GM19239 (cell line): Measurements from ENCODE around the gene FIZ1.

ENCODE experiments used
- DNase-seq: peaks from one replicate; pipeline ENCODE4 v3.0.0; 2011; ENCODE audit warnings: low spot score; ENCODE audit not compliant: insufficient read length
- FAIRE-seq: peaks from 2 replicates; lab custom pipeline; 2011; peaks lifted over from hg19 to GRCh38; lab: Jason Lieb, UNC

FIZ1 gene

DNA sequence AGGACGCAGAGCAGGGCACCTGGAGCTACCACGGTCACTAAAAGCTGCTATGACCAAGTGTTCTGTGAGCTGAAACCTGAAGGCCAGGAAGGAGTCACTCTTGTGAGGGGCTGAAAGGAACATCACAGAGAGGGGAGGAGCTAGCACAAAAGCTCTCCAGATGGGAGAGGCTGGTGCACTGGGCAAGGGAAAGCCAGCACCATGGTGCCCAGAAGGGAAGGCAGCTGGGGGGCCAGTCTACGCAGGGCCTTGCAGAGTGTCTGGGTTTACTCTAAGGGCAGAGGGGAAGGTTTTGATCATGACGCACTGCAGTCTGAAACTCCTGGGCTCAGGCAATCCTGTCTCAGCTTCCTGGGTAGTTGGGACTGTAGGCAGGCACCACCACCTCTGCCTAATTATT lies 37.4 kb upstream of the FIZ1 start:
- FAIRE-seq = no peak
- DNase-seq = no peak

DNA sequence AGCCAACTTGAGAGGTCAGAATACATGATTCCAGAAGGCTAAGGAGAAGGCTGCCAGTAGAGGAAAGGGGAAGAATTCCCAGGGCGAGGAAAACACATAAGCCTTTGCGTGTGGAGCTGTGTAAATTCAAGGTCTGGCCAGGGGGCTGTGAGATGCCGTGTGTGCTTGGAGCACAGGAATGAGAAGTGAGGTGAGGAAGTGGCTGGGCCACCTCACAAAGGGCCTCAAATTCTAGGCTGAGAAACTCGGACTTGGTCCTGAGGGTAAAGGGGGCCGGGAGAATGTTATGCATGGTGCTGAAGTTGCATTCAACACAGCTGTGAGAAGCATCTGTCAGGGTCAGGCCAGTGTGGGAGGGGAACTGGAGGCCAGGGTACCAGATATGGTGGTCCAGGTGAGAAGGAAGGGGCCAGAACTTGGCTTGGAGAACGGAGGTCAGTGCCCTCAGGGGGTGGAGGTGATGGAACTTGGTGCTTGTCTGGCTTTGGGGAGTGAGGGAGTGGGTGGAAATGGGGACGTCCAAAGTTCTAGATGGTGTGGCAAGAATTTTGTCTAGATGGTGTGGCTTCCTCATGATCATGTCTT lies 36.6 kb upstream of the FIZ1 start:
- FAIRE-seq (no peak), DNase-seq (no peak)

DNA sequence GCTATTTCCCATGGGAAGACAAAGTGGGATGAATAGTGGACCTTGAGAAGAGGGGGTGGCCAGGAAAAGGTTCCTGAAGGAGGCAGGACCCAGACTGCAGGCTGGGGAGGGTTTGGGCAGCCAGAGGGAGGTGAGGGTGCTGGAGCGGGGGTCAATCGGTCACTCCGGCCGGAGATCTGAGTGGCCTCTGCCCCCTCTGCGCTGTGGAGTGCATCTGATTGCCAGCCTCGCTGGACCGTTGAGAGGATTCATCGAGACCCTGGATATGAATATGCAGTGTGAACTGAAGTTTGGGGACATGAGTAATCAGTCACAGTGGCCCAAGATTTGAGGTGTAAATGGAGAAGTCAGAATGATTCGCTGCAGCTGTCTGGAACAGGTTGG lies 36.0 kb upstream of the FIZ1 start:
- FAIRE-seq (no peak), DNase-seq (no peak)

DNA sequence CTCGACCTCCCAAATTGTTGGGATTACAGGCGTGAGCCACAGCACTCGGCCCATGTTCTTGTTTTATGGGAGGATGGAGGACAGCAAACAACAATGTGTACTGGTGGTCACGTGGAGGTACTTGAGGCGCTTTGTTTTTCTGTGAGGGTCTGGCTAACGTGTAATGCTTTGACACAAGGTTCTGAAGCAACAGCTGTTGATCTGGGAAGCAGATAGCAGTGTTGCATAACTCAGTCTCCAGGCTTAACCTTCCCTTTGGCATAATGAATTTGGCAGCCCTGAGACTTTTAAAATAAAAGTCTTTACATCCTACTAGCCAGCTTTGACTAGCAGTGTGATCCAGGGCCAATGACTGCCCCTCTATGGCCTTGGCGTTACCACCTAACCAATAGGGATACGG lies 34.5 kb upstream of the FIZ1 start:
- FAIRE-seq (no peak), DNase-seq (no peak)

DNA sequence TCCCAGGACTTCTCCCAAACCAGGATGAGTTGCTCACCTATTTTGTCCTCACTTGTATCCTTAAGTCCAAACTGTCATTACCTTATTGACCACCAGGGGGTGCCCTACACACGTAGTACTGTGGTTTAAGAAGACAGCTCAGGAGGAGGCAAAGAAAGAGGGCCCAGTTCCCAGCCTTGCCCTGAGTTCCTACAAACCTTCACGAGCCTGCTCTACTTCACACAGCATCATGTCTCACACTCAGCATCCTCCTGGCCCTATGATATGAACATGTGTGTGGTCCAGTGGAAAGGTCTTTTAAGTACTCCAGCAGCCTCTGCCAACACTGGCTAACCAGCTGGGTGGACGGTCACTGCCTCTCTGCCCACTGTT lies 33.1 kb upstream of the FIZ1 start:
- FAIRE-seq (peak; percentile 84), DNase-seq (no peak)

DNA sequence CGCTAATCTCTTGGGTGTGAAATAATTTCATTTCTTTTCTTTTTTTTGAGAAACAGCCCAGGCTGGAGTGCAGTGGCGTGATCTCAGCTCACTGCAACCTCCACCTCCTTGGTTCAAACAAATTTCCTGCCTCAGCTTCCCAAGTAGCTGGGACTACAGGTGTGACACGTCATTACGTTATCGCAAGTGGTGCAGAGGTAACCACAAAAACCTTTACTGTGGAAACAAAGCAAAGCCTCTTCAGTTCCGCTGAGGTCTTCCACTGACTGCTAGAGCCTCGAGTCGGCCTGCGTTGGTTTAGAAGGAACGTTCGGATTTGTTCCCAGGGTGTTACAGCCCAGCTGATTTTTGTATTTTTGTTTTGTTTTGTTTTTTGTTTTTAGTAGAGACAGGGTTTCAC lies 27.0 kb upstream of the FIZ1 start:
- DNase-seq = no peak
- no peak for FAIRE-seq

DNA sequence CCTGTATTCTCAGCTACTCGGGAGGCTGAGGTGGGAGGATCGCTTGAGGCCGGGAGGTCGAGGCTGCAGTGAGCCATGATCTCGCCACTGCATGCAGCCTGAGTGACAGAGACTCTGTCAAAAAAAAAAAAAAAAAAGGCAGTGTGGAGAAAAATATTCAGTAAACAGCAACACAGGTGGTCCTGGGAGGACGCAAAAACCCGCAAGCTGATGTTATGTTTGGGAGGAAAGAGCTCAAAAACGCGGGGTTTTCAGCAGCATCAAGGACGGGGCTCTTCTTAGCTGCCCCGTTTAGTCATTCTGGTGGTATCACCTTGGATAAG lies 25.6 kb upstream of the FIZ1 start:
- no peak for FAIRE-seq
- no peak for DNase-seq

DNA sequence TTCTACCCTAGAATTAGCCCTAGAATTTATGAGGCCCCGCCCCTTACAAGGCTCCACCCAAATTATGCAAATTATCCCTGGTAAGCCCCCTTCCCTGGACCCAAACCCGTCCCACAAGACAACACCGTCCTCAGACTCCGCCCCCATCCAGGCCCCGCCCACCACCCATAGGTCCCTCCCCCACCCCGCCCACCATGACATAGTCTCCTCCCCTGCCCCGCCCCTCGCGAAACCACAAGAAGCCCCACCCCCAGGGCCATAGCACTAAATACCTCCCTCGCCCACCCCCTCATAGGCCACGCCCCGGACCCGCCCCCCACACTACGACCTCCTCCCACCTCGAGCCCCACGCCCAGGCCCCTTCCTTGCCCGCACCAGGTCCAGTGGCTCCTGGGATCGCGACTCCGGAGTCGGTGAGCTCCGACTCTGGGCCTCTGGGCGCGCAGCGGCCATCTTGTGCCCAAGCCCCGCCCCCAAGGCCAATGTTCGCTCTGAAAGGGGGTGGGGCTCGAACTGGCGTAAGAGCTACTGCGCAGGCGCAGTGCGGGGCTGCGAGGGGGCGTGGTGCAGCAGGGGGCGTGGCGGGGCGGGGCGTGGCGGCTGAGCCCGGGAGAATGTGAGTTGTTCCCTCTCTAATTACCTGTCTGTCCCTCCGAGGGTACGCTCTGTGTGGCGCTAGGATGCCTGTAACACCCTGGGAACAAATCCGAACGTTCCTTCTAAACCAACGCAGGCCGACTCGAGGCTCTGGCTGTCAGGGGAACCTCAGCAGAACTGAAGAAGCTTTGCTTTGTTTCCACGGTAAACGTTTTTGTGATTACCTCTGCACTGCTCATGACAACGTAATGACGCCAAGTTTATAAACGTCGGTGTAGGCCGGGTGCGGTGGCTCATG lies 25.0 kb upstream of the FIZ1 start, which contains the start of gene ZNF784:
Gene ZNF784 (minus strand): TSS at position 458 of the 895 bp plus-strand sequence. CDS start 5 bp downstream, at position 453.
- FAIRE-seq = peak; percentile 98
- DNase-seq = peak; percentile 93

DNA sequence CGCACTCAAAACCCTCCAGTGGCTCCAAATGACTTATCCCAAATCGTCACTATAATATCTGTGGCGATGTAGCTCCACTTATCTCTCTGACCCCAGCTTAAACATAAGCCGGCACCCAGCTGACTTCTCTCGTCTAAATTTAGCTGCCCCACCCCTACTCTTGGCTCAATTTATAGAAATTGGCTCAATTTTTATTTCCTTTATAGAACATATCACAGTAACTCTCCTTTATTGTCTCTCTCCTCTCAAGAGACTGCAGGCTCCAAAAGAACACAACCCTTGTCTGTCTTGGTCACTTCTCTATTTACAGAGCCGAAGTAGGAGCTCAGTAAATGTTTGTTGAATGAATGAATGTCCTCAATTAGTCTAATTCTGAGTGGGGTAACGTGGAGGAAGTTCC lies 24.2 kb upstream of the FIZ1 start:
- FAIRE-seq (no peak), DNase-seq (no peak)

DNA sequence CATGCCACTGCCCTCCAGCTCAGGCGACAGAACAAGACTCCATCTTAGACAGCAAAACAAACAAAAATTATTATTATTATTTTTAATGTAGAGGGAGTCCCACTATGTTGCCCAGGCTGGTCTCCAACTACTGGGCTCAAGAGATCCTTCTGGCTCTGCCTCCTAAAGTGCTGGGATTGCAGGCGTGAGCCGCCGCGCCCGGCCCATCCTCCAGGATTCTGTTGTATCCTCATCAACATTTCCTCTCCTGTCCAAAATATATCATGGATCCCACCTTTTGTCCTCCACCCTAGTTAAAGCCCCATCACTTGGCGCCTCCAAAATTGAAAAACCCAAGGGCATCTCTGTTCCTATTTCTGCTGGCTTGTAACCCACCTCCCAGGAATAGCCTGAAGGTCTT lies 23.8 kb upstream of the FIZ1 start:
- DNase-seq = no peak
- no peak for FAIRE-seq

DNA sequence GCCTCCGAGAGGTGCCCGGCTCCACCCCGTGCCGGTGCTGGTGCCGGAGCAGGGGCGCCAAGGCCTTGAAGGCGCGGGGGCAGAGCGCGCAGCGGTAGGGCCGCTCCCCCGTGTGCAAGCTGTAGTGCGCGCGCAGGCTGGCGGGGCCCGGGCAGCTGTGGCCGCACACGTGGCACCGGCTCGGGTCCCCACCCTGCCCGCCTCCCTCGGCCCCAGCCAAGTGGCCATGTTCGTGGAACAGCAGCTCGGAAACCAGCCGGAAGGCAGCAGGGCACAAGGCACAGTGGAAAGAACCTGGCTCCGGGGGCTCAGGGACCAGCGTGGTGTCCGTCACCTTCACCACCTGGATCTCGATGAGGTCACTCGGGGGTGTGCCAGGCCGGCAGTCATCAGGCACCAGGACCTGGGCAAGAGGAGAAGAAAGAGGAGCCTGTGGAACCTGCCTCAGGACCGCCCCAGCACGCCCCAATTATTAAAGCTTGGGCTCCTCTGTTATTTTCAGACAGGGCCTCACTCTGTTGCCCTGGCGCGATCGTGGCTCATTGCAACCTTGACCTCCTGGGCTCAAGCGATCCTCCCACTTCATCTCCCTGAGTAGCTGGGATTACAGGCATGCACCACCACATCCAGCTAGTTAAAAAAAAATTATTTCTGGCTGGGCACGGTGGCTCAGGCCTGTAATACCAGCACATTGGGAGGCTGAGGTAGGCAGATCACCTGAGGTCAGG lies 23.1 kb upstream of the FIZ1 start:
- FAIRE-seq (no peak), DNase-seq (no peak)

DNA sequence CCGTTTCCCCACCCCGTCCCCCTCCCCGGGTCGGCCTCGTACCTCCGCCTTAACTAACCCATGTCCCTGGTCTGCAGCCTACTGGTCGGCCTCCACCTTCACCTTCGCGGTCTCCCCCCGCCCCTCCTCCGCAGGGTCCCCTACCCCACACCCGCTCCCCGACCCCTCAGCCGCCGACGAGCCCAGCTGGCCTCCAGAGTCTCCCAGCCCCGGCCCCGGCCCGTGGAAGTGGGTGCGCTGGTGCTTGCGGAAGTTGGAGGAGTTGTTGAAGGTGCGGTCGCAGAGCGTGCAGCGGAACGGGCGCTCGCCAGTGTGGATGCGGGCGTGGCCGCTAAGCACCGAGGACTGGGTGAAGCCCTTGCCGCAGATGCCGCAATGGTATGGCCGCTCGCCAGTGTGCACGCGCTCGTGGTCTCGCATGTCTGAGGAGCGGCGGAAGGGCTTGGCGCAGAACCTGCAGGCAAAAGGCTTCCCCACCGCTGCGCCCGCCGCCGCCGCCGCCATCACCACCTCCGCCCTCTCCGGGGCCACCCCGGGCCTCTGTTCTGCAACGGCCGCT lies 22.4 kb upstream of the FIZ1 start:
- FAIRE-seq = no peak
- DNase-seq = no peak

DNA sequence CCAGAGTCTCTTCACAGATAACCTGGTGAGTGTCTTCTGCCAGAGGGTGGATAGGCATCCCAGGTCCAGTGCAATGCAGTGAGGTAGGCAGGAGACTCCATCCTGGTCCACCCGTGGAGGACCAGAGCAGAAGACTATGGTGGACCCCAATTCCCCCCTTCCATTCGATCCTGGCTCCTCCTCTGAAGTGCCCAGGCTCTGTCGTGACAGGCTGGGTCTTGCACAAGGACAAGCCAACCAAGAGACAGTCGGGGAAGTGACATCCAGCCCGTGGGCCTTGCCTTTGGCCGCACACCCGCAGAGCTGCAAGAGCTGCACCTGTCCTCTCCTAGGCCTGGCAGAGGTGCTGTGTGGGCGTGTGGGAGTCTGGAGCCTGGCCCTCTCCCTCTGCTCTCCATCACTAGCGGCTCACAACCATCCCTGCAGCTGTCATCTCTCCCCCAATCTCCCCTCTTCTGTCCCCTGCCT lies 21.9 kb upstream of the FIZ1 start:
- DNase-seq = no peak
- FAIRE-seq = no peak

DNA sequence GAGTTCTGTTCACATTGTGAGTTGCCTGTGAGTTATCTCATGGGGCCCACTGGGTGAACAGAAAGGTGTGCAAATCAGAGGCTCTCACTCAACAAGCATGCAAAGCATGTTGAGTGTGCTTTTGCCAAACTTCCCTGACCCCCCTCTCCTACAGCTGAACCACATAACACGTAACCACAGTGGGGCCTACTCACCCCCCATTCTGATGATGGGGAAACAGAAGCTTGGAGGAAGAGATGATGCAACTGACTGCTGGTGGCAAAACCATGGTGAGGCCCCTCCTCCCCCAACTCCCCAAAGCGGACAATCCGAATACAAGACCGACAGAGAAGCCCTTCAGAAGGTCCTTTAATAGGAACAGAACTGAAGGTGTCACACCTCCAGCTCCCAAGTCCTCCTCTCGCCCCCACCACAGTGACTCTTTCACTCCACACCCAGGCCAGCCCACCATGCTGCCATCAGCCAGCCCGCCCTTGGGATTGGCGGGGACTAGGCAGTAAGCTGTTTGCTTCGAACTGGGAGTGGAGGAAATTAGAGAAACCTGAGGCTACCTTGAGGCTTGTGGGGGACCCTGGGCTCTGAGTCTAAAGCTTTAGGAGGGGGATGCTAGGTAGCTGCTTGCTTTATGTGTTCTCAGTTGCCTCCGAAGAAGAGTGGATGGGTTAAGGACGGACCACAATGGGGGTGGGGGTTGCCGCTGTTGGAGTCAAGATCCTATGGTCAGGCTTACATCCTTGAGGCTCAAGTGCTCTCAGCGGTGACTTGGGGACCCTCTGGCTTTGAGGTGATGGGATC lies 21.3 kb upstream of the FIZ1 start:
- no peak for FAIRE-seq

DNA sequence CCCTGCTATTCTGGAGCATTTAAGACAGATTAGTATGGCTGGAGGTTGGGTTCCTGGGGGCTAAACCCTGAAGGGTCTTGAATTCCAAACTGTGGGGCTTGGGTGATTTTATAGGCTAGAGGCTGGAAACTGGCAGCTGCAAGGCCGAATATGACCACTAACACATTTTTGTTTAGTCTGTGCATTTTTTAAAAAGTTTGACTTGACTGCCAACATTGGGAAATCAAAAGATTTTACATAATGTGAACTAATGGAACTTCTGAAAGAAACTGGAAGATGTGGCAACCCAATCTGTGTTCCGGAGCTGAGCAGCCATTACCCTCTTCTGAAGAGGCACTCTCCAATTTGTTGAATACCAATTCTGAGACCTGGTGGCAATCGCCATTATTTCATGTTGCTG lies 20.0 kb upstream of the FIZ1 start:
- FAIRE-seq (no peak), DNase-seq (no peak)

More for the DNA sequence above, 21.3 kb upstream of the FIZ1 start:
- no peak for DNase-seq

DNA sequence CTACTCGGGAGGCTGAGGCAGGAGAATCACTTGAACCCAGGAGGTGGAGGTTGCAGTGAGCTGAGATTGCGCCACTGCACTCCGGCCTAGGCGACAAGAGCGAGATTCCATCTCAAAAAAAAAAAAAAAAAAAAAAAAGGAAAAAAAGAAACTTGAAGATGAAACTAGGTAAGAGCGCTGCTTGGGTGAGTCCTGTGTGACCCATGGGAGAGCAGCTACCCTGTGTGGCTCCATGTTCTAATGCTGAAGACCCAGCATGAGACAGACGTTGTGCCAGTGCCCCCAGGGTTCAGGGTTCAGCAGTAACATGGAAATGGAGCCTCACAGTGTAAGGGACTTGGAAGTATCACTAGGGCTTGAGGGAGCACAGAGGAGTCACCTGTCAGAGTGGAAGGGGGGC lies 19.1 kb upstream of the FIZ1 start:
- no peak for DNase-seq
- FAIRE-seq = no peak

DNA sequence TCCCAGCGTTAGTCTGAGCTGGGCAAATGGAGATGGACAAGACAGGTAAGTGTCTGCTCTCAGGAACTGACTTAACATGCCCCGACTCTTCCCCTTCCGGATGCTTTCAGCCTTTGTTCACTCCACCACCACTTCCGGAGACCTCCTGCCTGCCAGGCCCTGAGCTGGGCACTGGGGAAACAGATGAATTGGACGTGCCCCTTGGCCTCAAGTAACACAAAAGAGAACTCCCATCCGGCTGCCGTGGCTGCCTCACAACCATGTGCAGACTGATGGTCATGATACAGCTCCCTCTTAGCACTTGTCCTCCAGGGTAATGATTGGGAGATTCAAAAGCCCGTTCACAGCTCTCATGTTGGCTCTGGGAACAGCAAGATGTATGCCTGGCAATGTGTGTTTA lies 18.1 kb upstream of the FIZ1 start:
- DNase-seq (no peak), FAIRE-seq (no peak)

DNA sequence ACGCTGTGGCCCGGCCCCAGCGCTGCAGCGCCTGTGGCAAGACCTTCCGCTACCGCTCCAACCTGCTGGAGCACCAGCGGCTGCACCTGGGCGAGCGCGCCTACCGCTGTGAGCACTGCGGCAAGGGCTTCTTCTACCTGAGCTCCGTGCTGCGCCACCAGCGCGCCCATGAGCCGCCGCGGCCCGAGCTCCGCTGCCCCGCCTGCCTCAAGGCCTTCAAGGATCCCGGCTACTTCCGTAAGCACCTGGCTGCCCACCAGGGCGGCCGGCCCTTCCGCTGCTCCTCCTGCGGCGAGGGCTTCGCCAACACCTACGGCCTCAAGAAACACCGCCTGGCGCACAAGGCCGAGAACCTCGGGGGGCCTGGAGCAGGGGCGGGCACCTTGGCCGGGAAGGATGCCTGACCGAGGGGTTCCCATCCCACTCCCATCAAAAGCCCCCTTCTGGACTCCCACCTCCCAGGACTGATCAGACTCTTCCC lies 17.1 kb upstream of the FIZ1 start:
- no peak for DNase-seq
- no peak for FAIRE-seq

DNA sequence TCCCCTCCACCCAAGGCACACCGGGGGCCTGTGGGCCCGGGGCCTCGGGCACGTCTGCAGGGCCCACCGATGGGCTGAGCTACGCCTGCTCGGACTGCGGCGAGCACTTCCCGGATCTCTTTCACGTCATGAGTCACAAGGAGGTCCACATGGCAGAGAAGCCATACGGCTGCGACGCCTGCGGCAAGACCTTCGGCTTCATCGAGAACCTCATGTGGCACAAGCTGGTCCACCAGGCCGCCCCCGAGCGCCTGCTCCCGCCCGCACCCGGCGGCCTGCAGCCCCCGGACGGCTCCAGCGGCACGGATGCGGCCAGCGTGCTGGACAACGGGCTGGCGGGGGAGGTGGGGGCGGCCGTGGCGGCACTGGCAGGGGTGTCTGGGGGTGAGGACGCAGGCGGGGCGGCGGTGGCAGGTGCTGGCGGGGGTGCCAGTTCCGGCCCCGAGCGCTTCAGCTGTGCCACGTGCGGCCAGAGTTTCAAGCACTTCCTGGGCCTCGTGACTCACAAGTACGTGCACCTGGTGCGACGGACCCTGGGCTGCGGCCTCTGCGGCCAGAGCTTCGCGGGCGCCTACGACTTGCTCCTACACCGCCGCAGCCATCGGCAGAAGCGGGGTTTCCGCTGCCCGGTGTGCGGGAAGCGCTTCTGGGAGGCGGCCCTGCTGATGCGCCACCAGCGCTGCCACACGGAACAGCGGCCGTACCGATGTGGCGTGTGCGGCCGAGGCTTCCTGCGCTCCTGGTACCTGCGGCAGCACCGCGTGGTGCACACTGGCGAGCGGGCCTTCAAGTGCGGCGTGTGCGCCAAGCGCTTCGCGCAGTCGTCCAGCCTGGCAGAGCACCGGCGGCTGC lies 16.5 kb upstream of the FIZ1 start:
- DNase-seq (no peak), FAIRE-seq (no peak)
